M059J (cell line): ENCODE measurements around the gene SLC2A3. TPM values are rescaled to one million over a fixed set of nuclear protein-coding genes. Genes with fewer than 3 reads are reported as not detected.

Experiments
- total RNA-seq: library from RNA; depleted of rRNA; stranded (reverse); fragments of >200 nt; shearing (Covaris generic); gene quantifications from 2 replicates; pipeline ENCODE4 v1.2.3, GENCODE V29; 2014; rRNA removed

The SLC2A3 gene
- total RNA-seq, 1 experiment from 2014 or later: 13.0 TPM

Other genes starting within 250 kb of the SLC2A3 start
- gene GDF3, start 240.4 kb downstream of the SLC2A3 start, total RNA-seq: not detected in 2 replicates
- not detected in 2 replicates for gene DPPA3, start 224.8 kb downstream of the SLC2A3 start, total RNA-seq
- not detected in 2 replicates for gene CLEC4C, start 188.8 kb downstream of the SLC2A3 start, total RNA-seq
- not detected in 2 replicates for gene NANOGNB, start 171.0 kb downstream of the SLC2A3 start, total RNA-seq
- gene NANOG, start 146.8 kb downstream of the SLC2A3 start, total RNA-seq: not detected in 2 replicates
- not detected in 2 replicates for gene SLC2A14, start 63.3 kb downstream of the SLC2A3 start, total RNA-seq
- 6.7 and 13.8 TPM in 2 replicates for gene FOXJ2, start 96.5 kb upstream of the SLC2A3 start, total RNA-seq
- 0.47 and 1.3 TPM in 2 replicates for gene C3AR1, start 130.2 kb upstream of the SLC2A3 start, total RNA-seq
- 39.0 and 44.7 TPM in 2 replicates for gene NECAP1, start 146.1 kb upstream of the SLC2A3 start, total RNA-seq
- gene CLEC4A, start 187.4 kb upstream of the SLC2A3 start, total RNA-seq: 0.96 TPM in 1 of 2 replicates, not detected in the other
- gene ZNF705A, start 220.8 kb upstream of the SLC2A3 start, total RNA-seq: not detected in 2 replicates